ENCODE data around the gene GFM2. TPM values are rescaled to one million over a fixed set of nuclear protein-coding genes. Genes with fewer than 3 reads are reported as not detected.
A peak's percentile ranks its signal among the peaks of the same experiment; 100 is the strongest.

GFM2 gene
- total and polyA plus RNA-seq, 2 experiments from 2014 or later = 28.5 to 50.1 TPM

GRCh38 chr5:74673011-74673790 is 93.7 kb downstream of the GFM2 start:
- no peak overlapping the region for H3K27ac Mint-ChIP-seq
- H2AFZ ChIP-seq = peak overlapping the region; percentile 75
- no peaks in the 10 kb centered on the region for H3K36me3 ChIP-seq (ENCODE audit: insufficient read depth)
- DNase-seq (ENCODE audit: low spot score) = peak; percentile 74
- H3K27me3 ChIP-seq (ENCODE audit: insufficient read depth) = no peaks in the 10 kb centered on the region
- H3F3A ChIP-seq (replicated peaks; ENCODE audit: low read depth) = no peaks in the 10 kb centered on the region
- H3K36me3 Mint-ChIP-seq (ENCODE audit: low read depth) = peaks cover 4% of the 10 kb centered on the region; the same call in 1 of the 3 replicates
- H3K9me3 Mint-ChIP-seq = peaks cover 17% of the 10 kb centered on the region
- no peaks in the 10 kb centered on the region for H4K20me1 ChIP-seq (replicated peaks; ENCODE audit: insufficient read depth)
- no peaks in the 10 kb centered on the region for H3K9me2 ChIP-seq (ENCODE audit: insufficient read depth)
- H3K4me1 Mint-ChIP-seq = peaks cover 7% of the 10 kb centered on the region; the same call in 2 of the 3 replicates
- peak; percentile 65 for ATAC-seq
- H3K4me1 ChIP-seq (ENCODE audit: insufficient read depth) = no peaks in the 10 kb centered on the region
- peaks cover 1% of the 10 kb centered on the region for H3K27me3 Mint-ChIP-seq (ENCODE audit: insufficient read depth, low read depth, poor library complexity)
- H3K4me2 ChIP-seq = no peak overlapping the region
- TF ChIP-seq ZNF331 (CRISPR knock-in tag; IDR thresholded peaks at IDR 0.05; ENCODE audit: low read depth) (no peak), CTCF (conservative IDR thresholded peaks at IDR 0.05; ENCODE audit: low read depth in 2 of 2) (peak; percentile 58 to 64), ETS1 (IDR thresholded peaks at IDR 0.05) (no peak)
- H3K79me2 ChIP-seq (replicated peaks; ENCODE audit: insufficient read depth) = no peaks in the 10 kb centered on the region
- no peak overlapping the region for H3K4me3 Mint-ChIP-seq
- no peak overlapping the region for H3K4me3 ChIP-seq
- H3K27ac ChIP-seq (ENCODE audit: low read depth) = no peak overlapping the region

DNA sequence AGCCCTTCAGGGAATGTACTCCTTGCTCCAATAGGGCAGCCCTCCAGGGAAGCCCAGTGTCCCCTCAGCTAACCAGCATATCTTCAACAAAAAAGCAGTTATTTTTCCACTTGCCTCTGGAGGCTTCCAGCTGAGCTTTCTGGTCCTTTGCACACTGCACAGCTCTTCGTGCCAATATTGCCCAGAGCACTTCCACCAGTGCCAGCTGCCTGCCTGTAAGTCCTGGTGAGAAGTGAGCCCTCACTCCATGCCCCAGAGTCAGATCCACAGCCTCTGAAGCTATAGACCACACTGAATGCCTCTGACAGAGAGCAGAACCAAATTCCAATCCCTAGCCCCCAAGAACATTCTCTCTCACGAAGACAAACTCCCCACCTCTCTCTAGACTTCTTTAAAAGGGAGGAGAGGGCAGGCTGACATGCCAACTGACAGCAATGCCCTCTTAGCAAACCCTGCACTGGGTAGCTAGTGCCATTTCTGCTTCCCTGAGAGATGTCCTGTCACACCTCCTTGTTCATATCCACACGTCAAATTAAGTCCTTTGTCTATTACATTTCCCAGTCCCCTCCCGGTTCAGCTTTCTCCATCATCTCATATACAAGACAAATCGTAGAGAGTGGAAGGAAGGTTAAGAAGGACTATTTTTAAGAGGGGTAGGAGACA is 94.6 kb downstream of the GFM2 start:
- H3K4me3 ChIP-seq = no peak overlapping the region
- no peak overlapping the region for H3K4me2 ChIP-seq
- H2AFZ ChIP-seq = no peak overlapping the region
- no peak overlapping the region for H3K4me3 Mint-ChIP-seq
- no peak overlapping the region for H3K27ac ChIP-seq (ENCODE audit: low read depth)
- no peak for DNase-seq (ENCODE audit: low spot score)
- no peaks in the 10 kb centered on the region for H4K20me1 ChIP-seq (replicated peaks; ENCODE audit: insufficient read depth)
- no peak overlapping the region for H3K27ac Mint-ChIP-seq
- H3K27me3 ChIP-seq (ENCODE audit: insufficient read depth) = no peaks in the 10 kb centered on the region
- no peaks in the 10 kb centered on the region for H3K4me1 ChIP-seq (ENCODE audit: insufficient read depth)
- peaks cover 17% of the 10 kb centered on the region for H3K9me3 Mint-ChIP-seq
- peaks cover 1% of the 10 kb centered on the region for H3K27me3 Mint-ChIP-seq (ENCODE audit: insufficient read depth, low read depth, poor library complexity)
- no peaks in the 10 kb centered on the region for H3K36me3 ChIP-seq (ENCODE audit: insufficient read depth)
- no peaks in the 10 kb centered on the region for H3K9me2 ChIP-seq (ENCODE audit: insufficient read depth)
- H3F3A ChIP-seq (replicated peaks; ENCODE audit: low read depth) = no peaks in the 10 kb centered on the region
- peaks cover 4% of the 10 kb centered on the region; the same call in 1 of the 3 replicates for H3K36me3 Mint-ChIP-seq (ENCODE audit: low read depth)
- no peak for ATAC-seq
- no peaks in the 10 kb centered on the region for H3K79me2 ChIP-seq (replicated peaks; ENCODE audit: insufficient read depth)
- peaks cover 7% of the 10 kb centered on the region; the same call in 2 of the 3 replicates for H3K4me1 Mint-ChIP-seq
- TF ChIP-seq, protein P1, sequence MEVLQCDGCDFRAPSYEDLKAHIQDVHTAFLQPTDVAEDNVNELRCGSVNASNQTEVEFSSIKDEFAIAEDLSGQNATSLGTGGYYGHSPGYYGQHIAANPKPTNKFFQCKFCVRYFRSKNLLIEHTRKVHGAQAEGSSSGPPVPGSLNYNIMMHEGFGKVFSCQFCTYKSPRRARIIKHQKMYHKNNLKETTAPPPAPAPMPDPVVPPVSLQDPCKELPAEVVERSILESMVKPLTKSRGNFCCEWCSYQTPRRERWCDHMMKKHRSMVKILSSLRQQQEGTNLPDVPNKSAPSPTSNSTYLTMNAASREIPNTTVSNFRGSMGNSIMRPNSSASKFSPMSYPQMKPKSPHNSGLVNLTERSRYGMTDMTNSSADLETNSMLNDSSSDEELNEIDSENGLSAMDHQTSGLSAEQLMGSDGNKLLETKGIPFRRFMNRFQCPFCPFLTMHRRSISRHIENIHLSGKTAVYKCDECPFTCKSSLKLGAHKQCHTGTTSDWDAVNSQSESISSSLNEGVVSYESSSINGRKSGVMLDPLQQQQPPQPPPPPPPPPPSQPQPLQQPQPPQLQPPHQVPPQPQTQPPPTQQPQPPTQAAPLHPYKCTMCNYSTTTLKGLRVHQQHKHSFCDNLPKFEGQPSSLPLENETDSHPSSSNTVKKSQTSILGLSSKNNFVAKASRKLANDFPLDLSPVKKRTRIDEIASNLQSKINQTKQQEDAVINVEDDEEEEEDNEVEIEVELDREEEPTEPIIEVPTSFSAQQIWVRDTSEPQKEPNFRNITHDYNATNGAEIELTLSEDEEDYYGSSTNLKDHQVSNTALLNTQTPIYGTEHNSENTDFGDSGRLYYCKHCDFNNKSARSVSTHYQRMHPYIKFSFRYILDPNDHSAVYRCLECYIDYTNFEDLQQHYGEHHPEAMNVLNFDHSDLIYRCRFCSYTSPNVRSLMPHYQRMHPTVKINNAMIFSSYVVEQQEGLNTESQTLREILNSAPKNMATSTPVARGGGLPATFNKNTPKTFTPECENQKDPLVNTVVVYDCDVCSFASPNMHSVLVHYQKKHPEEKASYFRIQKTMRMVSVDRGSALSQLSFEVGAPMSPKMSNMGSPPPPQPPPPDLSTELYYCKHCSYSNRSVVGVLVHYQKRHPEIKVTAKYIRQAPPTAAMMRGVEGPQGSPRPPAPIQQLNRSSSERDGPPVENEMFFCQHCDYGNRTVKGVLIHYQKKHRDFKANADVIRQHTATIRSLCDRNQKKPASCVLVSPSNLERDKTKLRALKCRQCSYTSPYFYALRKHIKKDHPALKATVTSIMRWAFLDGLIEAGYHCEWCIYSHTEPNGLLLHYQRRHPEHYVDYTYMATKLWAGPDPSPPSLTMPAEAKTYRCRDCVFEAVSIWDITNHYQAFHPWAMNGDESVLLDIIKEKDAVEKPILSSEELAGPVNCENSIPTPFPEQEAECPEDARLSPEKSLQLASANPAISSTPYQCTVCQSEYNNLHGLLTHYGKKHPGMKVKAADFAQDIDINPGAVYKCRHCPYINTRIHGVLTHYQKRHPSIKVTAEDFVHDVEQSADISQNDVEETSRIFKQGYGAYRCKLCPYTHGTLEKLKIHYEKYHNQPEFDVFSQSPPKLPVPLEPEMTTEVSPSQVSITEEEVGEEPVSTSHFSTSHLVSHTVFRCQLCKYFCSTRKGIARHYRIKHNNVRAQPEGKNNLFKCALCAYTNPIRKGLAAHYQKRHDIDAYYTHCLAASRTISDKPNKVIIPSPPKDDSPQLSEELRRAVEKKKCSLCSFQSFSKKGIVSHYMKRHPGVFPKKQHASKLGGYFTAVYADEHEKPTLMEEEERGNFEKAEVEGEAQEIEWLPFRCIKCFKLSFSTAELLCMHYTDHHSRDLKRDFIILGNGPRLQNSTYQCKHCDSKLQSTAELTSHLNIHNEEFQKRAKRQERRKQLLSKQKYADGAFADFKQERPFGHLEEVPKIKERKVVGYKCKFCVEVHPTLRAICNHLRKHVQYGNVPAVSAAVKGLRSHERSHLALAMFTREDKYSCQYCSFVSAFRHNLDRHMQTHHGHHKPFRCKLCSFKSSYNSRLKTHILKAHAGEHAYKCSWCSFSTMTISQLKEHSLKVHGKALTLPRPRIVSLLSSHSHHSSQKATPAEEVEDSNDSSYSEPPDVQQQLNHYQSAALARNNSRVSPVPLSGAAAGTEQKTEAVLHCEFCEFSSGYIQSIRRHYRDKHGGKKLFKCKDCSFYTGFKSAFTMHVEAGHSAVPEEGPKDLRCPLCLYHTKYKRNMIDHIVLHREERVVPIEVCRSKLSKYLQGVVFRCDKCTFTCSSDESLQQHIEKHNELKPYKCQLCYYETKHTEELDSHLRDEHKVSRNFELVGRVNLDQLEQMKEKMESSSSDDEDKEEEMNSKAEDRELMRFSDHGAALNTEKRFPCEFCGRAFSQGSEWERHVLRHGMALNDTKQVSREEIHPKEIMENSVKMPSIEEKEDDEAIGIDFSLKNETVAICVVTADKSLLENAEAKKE (CRISPR knock-in tag; IDR thresholded peaks at IDR 0.05) = no peak
- TF ChIP-seq EZH2 (IDR thresholded peaks at IDR 0.05; ENCODE audit: low read depth, unreplicated experiment) (no peak), ETS1 (IDR thresholded peaks at IDR 0.05) (no peak), ZNF331 (CRISPR knock-in tag; IDR thresholded peaks at IDR 0.05; ENCODE audit: low read depth) (no peak), JUNB (IDR thresholded peaks at IDR 0.05; ENCODE audit: unreplicated experiment) (no peak), CREB1 (CRISPR knock-in tag; IDR thresholded peaks at IDR 0.05; ENCODE audit: low read depth) (no peak)
